Glomerular visceral epithelial cell (primary cell): Measurements from ENCODE around the gene MICB.

Source experiments
- DNase-seq: peaks from one replicate; pipeline ENCODE4 v3.0.0-alpha.2; 2016; ENCODE audit errors: extremely low spot score

MICB gene

GRCh38 chr6:31560697-31561058, 62.7 kb downstream of the MICB start:
- no peak for DNase-seq
